C4-2B (cell line): ENCODE data around the gene TNFSF12.

ENCODE experiments used
- ZFX ChIP-seq: fragments of 450-650 bp; IDR thresholded peaks from 2 replicates; pipeline ENCODE4 v1.6.1; 2017
- TF ChIP-seq, protein P1 (sequence below): fragments of 450-650 bp; conservative IDR thresholded peaks from 2 replicates; pipeline ENCODE4 v1.5.1; 2017; ENCODE audit warnings: mild to moderate bottlenecking

DNA sequence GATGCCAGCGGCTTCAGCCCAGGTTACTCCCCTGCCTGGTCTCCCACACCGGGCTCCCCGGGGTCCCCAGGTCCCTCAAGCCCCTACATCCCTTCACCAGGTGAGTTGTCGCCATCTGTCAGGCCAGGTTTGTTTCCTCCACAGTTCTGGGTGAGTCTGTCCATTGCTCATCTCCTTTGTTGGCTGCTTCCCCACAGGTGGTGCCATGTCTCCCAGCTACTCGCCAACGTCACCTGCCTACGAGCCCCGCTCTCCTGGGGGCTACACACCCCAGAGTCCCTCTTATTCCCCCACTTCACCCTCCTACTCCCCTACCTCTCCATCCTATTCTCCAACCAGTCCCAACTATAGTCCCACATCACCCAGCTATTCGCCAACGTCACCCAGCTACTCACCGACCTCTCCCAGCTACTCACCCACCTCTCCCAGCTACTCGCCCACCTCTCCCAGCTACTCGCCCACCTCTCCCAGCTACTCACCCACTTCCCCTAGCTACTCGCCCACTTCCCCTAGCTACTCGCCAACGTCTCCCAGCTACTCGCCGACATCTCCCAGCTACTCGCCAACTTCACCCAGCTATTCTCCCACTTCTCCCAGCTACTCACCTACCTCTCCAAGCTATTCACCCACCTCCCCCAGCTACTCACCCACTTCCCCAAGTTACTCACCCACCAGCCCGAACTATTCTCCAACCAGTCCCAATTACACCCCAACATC lies 35.9 kb upstream of the TNFSF12 start:
- TF ChIP-seq, protein P1, sequence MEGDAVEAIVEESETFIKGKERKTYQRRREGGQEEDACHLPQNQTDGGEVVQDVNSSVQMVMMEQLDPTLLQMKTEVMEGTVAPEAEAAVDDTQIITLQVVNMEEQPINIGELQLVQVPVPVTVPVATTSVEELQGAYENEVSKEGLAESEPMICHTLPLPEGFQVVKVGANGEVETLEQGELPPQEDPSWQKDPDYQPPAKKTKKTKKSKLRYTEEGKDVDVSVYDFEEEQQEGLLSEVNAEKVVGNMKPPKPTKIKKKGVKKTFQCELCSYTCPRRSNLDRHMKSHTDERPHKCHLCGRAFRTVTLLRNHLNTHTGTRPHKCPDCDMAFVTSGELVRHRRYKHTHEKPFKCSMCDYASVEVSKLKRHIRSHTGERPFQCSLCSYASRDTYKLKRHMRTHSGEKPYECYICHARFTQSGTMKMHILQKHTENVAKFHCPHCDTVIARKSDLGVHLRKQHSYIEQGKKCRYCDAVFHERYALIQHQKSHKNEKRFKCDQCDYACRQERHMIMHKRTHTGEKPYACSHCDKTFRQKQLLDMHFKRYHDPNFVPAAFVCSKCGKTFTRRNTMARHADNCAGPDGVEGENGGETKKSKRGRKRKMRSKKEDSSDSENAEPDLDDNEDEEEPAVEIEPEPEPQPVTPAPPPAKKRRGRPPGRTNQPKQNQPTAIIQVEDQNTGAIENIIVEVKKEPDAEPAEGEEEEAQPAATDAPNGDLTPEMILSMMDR = no peak
- TF ChIP-seq ZFX = no peak
